HFF-Myc (cell line): ENCODE results near the gene SPEM2.

Experiments used
- DNase-seq: peaks from one replicate; pipeline ENCODE4 v3.0.0-alpha.2; 2011; ENCODE audit warnings: low read depth; ENCODE audit errors: extremely low read depth
- H3K4me3 ChIP-seq: replicated peaks from 2 replicates; pipeline ENCODE4 v1.5.1; 2011; ENCODE audit warnings: low read depth, mild to moderate bottlenecking, control low read depth, low read length
- CTCF ChIP-seq: IDR thresholded peaks from 2 replicates; pipeline ENCODE4 v1.5.1; 2012; ENCODE audit warnings: mild to moderate bottlenecking, low read depth, low read length, control low read depth; ENCODE audit errors: missing control alignments

The SPEM2 gene

GRCh38 chr17:7440113-7440833 is 14.9 kb downstream of the SPEM2 start:
- no peak for TF ChIP-seq CTCF
- no peak for DNase-seq
- H3K4me3 ChIP-seq: peak overlapping the region; percentile 31

- no peak overlapping the region; the same call in 1 of the 2 replicates for H3K4me3 ChIP-seq
- no peak for DNase-seq
- TF ChIP-seq CTCF: no peak
Measured at GRCh38 chr17:7440834-7441195, 15.4 kb downstream of the SPEM2 start.

GRCh38 chr17:7441266-7441665 is 15.8 kb downstream of the SPEM2 start:
- H3K4me3 ChIP-seq: no peak overlapping the region
- no peak for DNase-seq
- TF ChIP-seq CTCF: no peak

GRCh38 chr17:7442142-7442541 is 16.7 kb downstream of the SPEM2 start:
- no peak for DNase-seq
- no peak for TF ChIP-seq CTCF
- no peak overlapping the region for H3K4me3 ChIP-seq

GRCh38 chr17:7443499-7444485 is 18.4 kb downstream of the SPEM2 start:
- TF ChIP-seq CTCF: no peak
- DNase-seq: no peak
- no peak overlapping the region for H3K4me3 ChIP-seq

- DNase-seq: no peak
- peak within 1 kb of the TSS; percentile 21; the same call in 1 of the 2 replicates for H3K4me3 ChIP-seq
- no peak for TF ChIP-seq CTCF
Measured at GRCh38 chr17:7444682-7445618, 19.5 kb downstream of the SPEM2 start, which contains the start of gene CHRNB1. Gene CHRNB1 (plus strand): TSS chr17:7445061. CDS start chr17:7445128, 67 bp downstream.
